Calu3 (cell line): ENCODE data around the gene AQP6. TPM values are rescaled to one million over a fixed set of nuclear protein-coding genes. Genes with fewer than 3 reads are reported as not detected.

Experiments
- Bru-seq: library from RNA; stranded (reverse); fragments of 400-500 nt; gene quantifications from one replicate; lab custom pipeline; 2021; lab: Mats Ljungman, UMichigan
- BruChase-seq, 2 experiments: library from RNA; stranded (reverse); fragments of 400-500 nt; gene quantifications; one replicate each; lab custom pipeline; 2021; lab: Mats Ljungman, UMichigan
- BruUV-seq: library from RNA; stranded (reverse); fragments of 400-500 nt; replicated peaks from 2 replicates; lab custom pipeline; 2021; lab: Mats Ljungman, UMichigan
- CTCF ChIA-PET: fragments of 300-600 bp; sonication (Branson Sonifier 250); formaldehyde crosslinking; loops from one replicate; lab custom pipeline; 2022; ENCODE audit warnings: antibody characterized with exemption; lab: Charles Lee
- DNase-seq: peaks from one replicate; pipeline ENCODE4 v3.0.0; 2022
- H3K27ac Mint-ChIP-seq: one replicate; pipeline ENCODE4 v1.8.0; 2022; ENCODE audit warnings: mixed read lengths; ENCODE audit not compliant: unreplicated experiment
- H3K27me3 Mint-ChIP-seq: one replicate; pipeline ENCODE4 v1.8.0; 2022; ENCODE audit warnings: mixed read lengths; ENCODE audit not compliant: unreplicated experiment
- H3K36me3 Mint-ChIP-seq: one replicate; pipeline ENCODE4 v1.8.0; 2022; ENCODE audit warnings: mild to moderate bottlenecking, moderate library complexity, mixed read lengths; ENCODE audit not compliant: insufficient read depth, unreplicated experiment
- H3K4me1 Mint-ChIP-seq: one replicate; pipeline ENCODE4 v1.8.0; 2022; ENCODE audit warnings: mild to moderate bottlenecking, low read depth, mixed read lengths; ENCODE audit not compliant: unreplicated experiment
- H3K4me3 Mint-ChIP-seq: one replicate; pipeline ENCODE4 v1.8.0; 2022; ENCODE audit warnings: mild to moderate bottlenecking, low read depth, moderate library complexity, mixed read lengths; ENCODE audit not compliant: unreplicated experiment
- H3K9me3 Mint-ChIP-seq: one replicate; pipeline ENCODE4 v1.8.0; 2022; ENCODE audit warnings: low read depth, mixed read lengths; ENCODE audit not compliant: unreplicated experiment
- intact Hi-C: fragments of 100-400 bp; cut with micrococcal nuclease; formaldehyde crosslinking; loops from one replicate; pipeline ENCODE4 v1.10.0; 2022; ENCODE audit not compliant: unreplicated experiment
- long read RNA-seq: library from polyadenylated mRNA; stranded (forward); transcript quantifications from one replicate; pipeline ENCODE4 v2.0.0, GENCODE V29; 2022
- total RNA-seq: library from RNA; stranded (reverse); gene quantifications from 2 replicates; pipeline ENCODE4 v1.2.3, GENCODE V29; 2022
- TF ChIP-seq, protein P1 (sequence below): fragments of 200-600 bp; IDR thresholded peaks from one replicate; pipeline ENCODE4 v1.8.0; 2022; ENCODE audit warnings: antibody characterized with exemption; ENCODE audit not compliant: unreplicated experiment

Gene AQP6
- 0.86 and 0.94 TPM in 2 replicates for total RNA-seq
- Bru-seq, nascent RNA, result percentile 31 among the genes with signal in this experiment
- BruChase-seq, experiment 1, labeled RNA remaining after a 6-hour chase, result percentile 55 among the genes with signal in this experiment
- percentile 57 among the genes with signal in this experiment for BruChase-seq, experiment 2, labeled RNA remaining after a 2-hour chase
- long read RNA-seq, result 0 reads

- Mint-ChIP-seq H3K27me3 (no peaks in the 10 kb centered on the region), H3K36me3 (no peaks in the 10 kb centered on the region), H3K9me3 (no peaks in the 10 kb centered on the region), H3K4me3 (no peak within 1 kb of the TSS), H3K4me1 (no peaks in the 10 kb centered on the region), H3K27ac (no peak within 1 kb of the TSS)
- TF ChIP-seq, protein P1, sequence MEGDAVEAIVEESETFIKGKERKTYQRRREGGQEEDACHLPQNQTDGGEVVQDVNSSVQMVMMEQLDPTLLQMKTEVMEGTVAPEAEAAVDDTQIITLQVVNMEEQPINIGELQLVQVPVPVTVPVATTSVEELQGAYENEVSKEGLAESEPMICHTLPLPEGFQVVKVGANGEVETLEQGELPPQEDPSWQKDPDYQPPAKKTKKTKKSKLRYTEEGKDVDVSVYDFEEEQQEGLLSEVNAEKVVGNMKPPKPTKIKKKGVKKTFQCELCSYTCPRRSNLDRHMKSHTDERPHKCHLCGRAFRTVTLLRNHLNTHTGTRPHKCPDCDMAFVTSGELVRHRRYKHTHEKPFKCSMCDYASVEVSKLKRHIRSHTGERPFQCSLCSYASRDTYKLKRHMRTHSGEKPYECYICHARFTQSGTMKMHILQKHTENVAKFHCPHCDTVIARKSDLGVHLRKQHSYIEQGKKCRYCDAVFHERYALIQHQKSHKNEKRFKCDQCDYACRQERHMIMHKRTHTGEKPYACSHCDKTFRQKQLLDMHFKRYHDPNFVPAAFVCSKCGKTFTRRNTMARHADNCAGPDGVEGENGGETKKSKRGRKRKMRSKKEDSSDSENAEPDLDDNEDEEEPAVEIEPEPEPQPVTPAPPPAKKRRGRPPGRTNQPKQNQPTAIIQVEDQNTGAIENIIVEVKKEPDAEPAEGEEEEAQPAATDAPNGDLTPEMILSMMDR, result no peak
- no TSS peak for BruUV-seq
- DNase-seq, result no peak
- intact Hi-C loops, result no loop called here
- CTCF ChIA-PET, result no interaction called here
Measured at GRCh38 chr12:49972641-49973360, at the start of gene AQP6. Gene AQP6 (plus strand): TSS chr12:49972947. CDS start chr12:49973174, 227 bp downstream.

- H3K36me3 Mint-ChIP-seq, result no peaks in the 10 kb centered on the region
- CTCF ChIA-PET, result interaction anchor here (0.9 kb wide), 1 partner anchor 13 kb away, joined by 3 read pairs; no protein-coding TSS in a partner anchor
- intact Hi-C loops, result no loop called here
- H3K27ac Mint-ChIP-seq, result no peak overlapping the region
- H3K4me3 Mint-ChIP-seq, result no peak overlapping the region
- H3K4me1 Mint-ChIP-seq, result peaks cover 15% of the 10 kb centered on the region
- BruUV-seq, result no TSS peak
- DNase-seq, result no peak
- TF ChIP-seq, protein P1, result no peak
- no peaks in the 10 kb centered on the region for H3K9me3 Mint-ChIP-seq
- no peaks in the 10 kb centered on the region for H3K27me3 Mint-ChIP-seq
Measured at GRCh38 chr12:49923035-49923644, 49.6 kb upstream of the AQP6 start.

DNA sequence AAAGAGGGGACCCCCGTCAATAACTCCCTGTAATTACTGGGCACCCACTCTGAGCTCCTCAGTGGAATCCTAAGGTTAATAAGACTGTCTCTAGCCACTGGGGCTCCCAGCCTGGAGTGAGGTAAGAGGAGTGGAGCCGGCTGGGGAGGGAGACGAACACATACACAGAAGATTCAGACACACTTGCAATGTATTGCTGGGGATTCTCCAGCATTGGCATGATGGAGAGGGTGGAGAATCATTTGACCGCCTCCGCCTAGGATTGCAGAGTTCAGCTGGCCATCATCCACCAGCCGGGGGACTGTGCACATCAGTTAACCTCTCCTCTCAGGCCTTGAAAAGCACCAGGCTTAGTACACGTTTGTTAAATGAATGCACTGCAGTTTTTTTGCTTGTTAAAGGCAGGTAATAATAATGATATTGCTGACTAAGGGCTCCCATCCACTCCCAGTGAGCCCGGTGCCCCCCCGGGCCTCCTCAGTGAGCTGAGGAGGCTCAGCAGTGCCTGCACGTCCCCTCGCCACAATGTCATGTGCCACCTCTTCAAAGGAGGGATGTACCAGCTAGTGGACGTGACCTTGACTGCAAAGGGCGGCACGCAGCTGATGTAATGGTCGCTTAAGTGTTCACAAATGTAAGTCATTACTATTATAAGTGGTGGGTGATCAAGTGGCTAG is 48.7 kb upstream of the AQP6 start:
- CTCF ChIA-PET, result interaction anchor here (0.9 kb wide), 1 partner anchor 14 kb away, joined by 3 read pairs; no protein-coding TSS in a partner anchor
- BruUV-seq, result no TSS peak
- no peaks in the 10 kb centered on the region for H3K27me3 Mint-ChIP-seq
- TF ChIP-seq, protein P1, result no peak
- no peaks in the 10 kb centered on the region for H3K9me3 Mint-ChIP-seq
- no peaks in the 10 kb centered on the region for H3K36me3 Mint-ChIP-seq
- intact Hi-C loops, result no loop called here
- DNase-seq, result no peak
- H3K4me3 Mint-ChIP-seq, result no peak overlapping the region
- H3K27ac Mint-ChIP-seq, result no peak overlapping the region
- H3K4me1 Mint-ChIP-seq, result peaks cover 15% of the 10 kb centered on the region

- TF ChIP-seq, protein P1, result no peak
- Mint-ChIP-seq H3K9me3 (no peaks in the 10 kb centered on the region), H3K27me3 (no peaks in the 10 kb centered on the region), H3K4me3 (no peak overlapping the region), H3K4me1 (peaks cover 15% of the 10 kb centered on the region), H3K27ac (no peak overlapping the region), H3K36me3 (no peaks in the 10 kb centered on the region)
- no peak for DNase-seq
- BruUV-seq, result no TSS peak
- intact Hi-C loops, result no loop called here
- CTCF ChIA-PET, result no interaction called here
Measured at GRCh38 chr12:49924628-49925246, 48.0 kb upstream of the AQP6 start.
